ENCODE data around the gene MINK1. TPM values are rescaled to one million over a fixed set of nuclear protein-coding genes. Genes with fewer than 3 reads are reported as not detected.

MINK1 gene
- total RNA-seq, 1 experiment from 2014 or later = 28.7 TPM

GRCh38 chr17:4946312-4946976 is 113.3 kb downstream of the MINK1 start:
- no peak for DNase-seq (ENCODE audit: low read depth)

GRCh38 chr17:4947010-4947410 is 113.9 kb downstream of the MINK1 start:
- no peak for DNase-seq (ENCODE audit: low read depth)

Other genes starting within 250 kb of the MINK1 start
- not detected in 2 replicates for gene SMTNL2, start 248.8 kb upstream of the MINK1 start, total RNA-seq (2014; rRNA removed; shearing (Covaris generic))
- gene ALOX15, start 191.7 kb upstream of the MINK1 start, total RNA-seq (2014; rRNA removed; shearing (Covaris generic)) = not detected in 2 replicates
- gene PELP1, start 129.2 kb upstream of the MINK1 start, total RNA-seq (2014; rRNA removed; shearing (Covaris generic)) = 28.0 and 34.2 TPM in 2 replicates
- 22.1 and 27.4 TPM in 2 replicates for gene ARRB2, start 122.7 kb upstream of the MINK1 start, total RNA-seq (2014; rRNA removed; shearing (Covaris generic))
- gene MED11, start 101.9 kb upstream of the MINK1 start, total RNA-seq (2014; rRNA removed; shearing (Covaris generic)) = 28.9 and 35.8 TPM in 2 replicates
- not detected in 2 replicates for gene ZMYND15, start 93.5 kb upstream of the MINK1 start, total RNA-seq (2014; rRNA removed; shearing (Covaris generic))
- 0.40 and 1.0 TPM in 2 replicates for gene CXCL16, start 93.4 kb upstream of the MINK1 start, total RNA-seq (2014; rRNA removed; shearing (Covaris generic))
- gene TM4SF5, start 61.5 kb upstream of the MINK1 start, total RNA-seq (2014; rRNA removed; shearing (Covaris generic)) = not detected in 2 replicates
- gene VMO1, start 47.0 kb upstream of the MINK1 start, total RNA-seq (2014; rRNA removed; shearing (Covaris generic)) = not detected in 2 replicates
- not detected in 2 replicates for gene GLTPD2, start 44.4 kb upstream of the MINK1 start, total RNA-seq (2014; rRNA removed; shearing (Covaris generic))
- 235 and 261 TPM in 2 replicates for gene PSMB6, start 37.2 kb upstream of the MINK1 start, total RNA-seq (2014; rRNA removed; shearing (Covaris generic))
- 12.8 and 13.1 TPM in 2 replicates for gene PLD2, start 26.2 kb upstream of the MINK1 start, total RNA-seq (2014; rRNA removed; shearing (Covaris generic))
- gene C17orf107, start 66.2 kb downstream of the MINK1 start, total RNA-seq (2014; rRNA removed; shearing (Covaris generic)) = 0.07 and 0.48 TPM in 2 replicates
- gene CHRNE, start 69.8 kb downstream of the MINK1 start, total RNA-seq (2014; rRNA removed; shearing (Covaris generic)) = not detected in 2 replicates
- gene GP1BA, start 98.9 kb downstream of the MINK1 start, total RNA-seq (2014; rRNA removed; shearing (Covaris generic)) = not detected in 2 replicates
- 103 and 112 TPM in 2 replicates for gene SLC25A11, start 106.7 kb downstream of the MINK1 start, total RNA-seq (2014; rRNA removed; shearing (Covaris generic))
- 70.0 and 95.7 TPM in 2 replicates for gene RNF167, start 106.9 kb downstream of the MINK1 start, total RNA-seq (2014; rRNA removed; shearing (Covaris generic))
- 1,934 and 2,529 TPM in 2 replicates for gene PFN1, start 115.2 kb downstream of the MINK1 start, total RNA-seq (2014; rRNA removed; shearing (Covaris generic))
- gene ENO3, start 117.8 kb downstream of the MINK1 start, total RNA-seq (2014; rRNA removed; shearing (Covaris generic)) = 2.5 and 3.0 TPM in 2 replicates
- gene SPAG7, start 134.5 kb downstream of the MINK1 start, total RNA-seq (2014; rRNA removed; shearing (Covaris generic)) = 75.6 and 81.8 TPM in 2 replicates
- gene CAMTA2, start 154.3 kb downstream of the MINK1 start, total RNA-seq (2014; rRNA removed; shearing (Covaris generic)) = 7.6 and 14.3 TPM in 2 replicates
- 0.08 TPM in 1 of 2 replicates, not detected in the other for gene INCA1, start 164.2 kb downstream of the MINK1 start, total RNA-seq (2014; rRNA removed; shearing (Covaris generic))
- 64.3 and 67.6 TPM in 2 replicates for gene KIF1C, start 164.6 kb downstream of the MINK1 start, total RNA-seq (2014; rRNA removed; shearing (Covaris generic))
- not detected in 2 replicates for gene SLC52A1, start 202.1 kb downstream of the MINK1 start, total RNA-seq (2014; rRNA removed; shearing (Covaris generic))
- not detected in 2 replicates for gene ZFP3, start 245.1 kb downstream of the MINK1 start, total RNA-seq (2014; rRNA removed; shearing (Covaris generic))